ENCODE data around the gene CAV1.

CAV1 gene

DNA sequence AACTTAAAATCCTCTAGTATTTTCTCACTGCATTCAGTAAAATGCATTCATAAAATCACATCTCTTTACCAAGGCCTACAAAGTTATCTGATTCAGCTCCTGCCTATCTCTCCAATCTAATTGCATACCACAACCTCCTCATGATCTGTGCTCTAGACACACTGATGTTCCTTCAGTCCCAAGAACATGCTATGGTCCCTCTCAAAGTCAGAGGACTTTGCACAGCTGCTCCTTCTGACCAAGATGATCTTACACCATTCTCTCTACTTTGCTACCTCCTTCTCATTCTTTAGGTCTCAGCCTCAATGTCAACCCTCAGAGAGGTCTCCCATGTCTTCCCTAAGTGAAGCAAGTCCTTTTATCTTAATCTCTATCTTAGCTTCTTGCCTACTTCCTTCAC is 45.5 kb downstream of the CAV1 start:
- Mint-ChIP-seq H3K36me3 (ENCODE audit: low read depth) (no peaks in the 10 kb centered on the region), H3K27ac (no peak overlapping the region), H3K4me3 (no peak overlapping the region), H3K4me1 (ENCODE audit: low read depth) (no peaks in the 10 kb centered on the region), H3K27me3 (peaks cover 21% of the 10 kb centered on the region), H3K9me3 (no peaks in the 10 kb centered on the region)
- no peak for DNase-seq

DNA sequence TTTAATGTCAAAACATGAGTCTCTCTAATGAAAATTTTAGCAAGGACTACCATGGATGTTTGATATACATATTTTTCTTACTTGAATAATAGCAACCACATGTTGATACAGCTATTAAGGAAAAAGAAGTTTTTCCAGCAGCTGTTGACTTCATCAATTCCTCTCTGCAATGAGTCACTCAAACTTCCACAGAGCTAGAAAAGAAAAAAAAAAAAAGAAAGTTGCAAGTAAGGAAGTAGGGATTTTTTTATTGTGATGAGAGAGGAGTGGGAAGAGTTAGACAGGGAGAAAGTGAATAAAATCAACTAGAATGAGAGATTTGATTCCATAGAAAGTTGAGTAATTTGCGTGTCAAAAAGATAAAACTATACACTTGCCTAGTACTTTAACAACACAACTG is 46.2 kb downstream of the CAV1 start:
- Mint-ChIP-seq H3K27ac (no peak overlapping the region), H3K4me1 (ENCODE audit: low read depth) (no peaks in the 10 kb centered on the region), H3K27me3 (peaks cover 21% of the 10 kb centered on the region), H3K4me3 (no peak overlapping the region), H3K36me3 (ENCODE audit: low read depth) (no peaks in the 10 kb centered on the region), H3K9me3 (no peaks in the 10 kb centered on the region)
- no peak for DNase-seq

DNA sequence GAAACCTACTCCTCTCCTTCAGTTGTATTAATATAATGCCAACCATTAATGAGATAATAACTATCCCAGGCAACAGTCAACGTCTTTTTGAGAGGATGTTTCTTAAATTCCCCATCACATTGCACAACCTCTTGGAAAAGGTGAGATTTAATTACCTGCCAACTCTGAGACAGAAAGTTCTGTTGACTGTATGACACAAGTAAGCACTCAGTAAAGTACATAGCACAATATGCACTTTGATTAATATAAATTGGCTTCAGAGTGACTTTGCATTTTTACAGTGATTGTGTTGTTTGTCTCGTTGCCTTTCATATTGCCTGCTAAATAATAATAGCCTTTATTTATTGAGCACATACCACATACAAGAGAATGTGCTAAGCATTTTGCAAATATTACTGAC is 46.7 kb downstream of the CAV1 start:
- no peaks in the 10 kb centered on the region for H3K9me3 Mint-ChIP-seq
- no peak overlapping the region for H3K4me3 Mint-ChIP-seq
- H3K27me3 Mint-ChIP-seq: peaks cover 21% of the 10 kb centered on the region
- H3K4me1 Mint-ChIP-seq (ENCODE audit: low read depth): peaks cover 3% of the 10 kb centered on the region
- no peaks in the 10 kb centered on the region for H3K36me3 Mint-ChIP-seq (ENCODE audit: low read depth)
- no peak overlapping the region for H3K27ac Mint-ChIP-seq
- no peak for DNase-seq

DNA sequence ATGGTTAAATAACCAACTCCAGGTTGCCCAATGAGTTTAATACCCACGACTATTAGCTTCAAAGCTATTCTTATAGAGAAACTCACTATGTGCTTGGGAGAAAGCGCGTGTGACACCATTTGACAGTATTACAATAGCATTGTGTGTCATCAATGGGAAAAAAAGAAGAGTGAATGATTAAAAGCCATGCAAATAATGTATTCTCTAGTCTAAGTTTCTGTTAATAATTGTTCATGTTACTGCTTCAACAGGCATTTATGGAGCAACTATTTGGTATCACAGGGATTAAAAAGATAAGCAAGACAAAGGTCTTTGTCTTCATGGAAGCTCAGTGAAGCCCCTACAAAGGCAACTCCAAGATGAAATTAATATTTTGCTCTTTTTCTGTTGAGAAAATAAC is 47.2 kb downstream of the CAV1 start:
- H3K9me3 Mint-ChIP-seq: no peaks in the 10 kb centered on the region
- no peaks in the 10 kb centered on the region for H3K36me3 Mint-ChIP-seq (ENCODE audit: low read depth)
- peaks cover 8% of the 10 kb centered on the region for H3K4me1 Mint-ChIP-seq (ENCODE audit: low read depth)
- no peak overlapping the region for H3K4me3 Mint-ChIP-seq
- H3K27ac Mint-ChIP-seq: no peak overlapping the region
- H3K27me3 Mint-ChIP-seq: peaks cover 21% of the 10 kb centered on the region
- DNase-seq: no peak

DNA sequence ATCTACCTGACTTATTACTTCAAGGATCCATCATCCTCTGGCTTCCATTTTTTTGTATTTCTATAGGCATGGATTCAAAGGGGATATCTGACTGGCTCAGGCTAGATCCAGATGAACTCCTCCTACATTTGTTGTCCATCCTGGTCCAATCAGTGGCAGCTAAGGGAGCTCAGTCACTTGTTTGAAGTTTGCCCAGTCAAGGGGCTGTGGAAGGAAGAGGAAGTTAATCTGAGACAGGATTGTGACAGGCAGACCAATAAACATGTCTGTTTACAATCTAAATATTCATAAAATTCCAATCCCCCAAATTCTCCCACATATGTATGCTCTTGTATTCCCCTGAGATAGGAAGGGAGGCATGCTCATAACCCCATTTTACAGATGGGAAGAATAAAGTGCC is 48.7 kb downstream of the CAV1 start:
- peaks cover 15% of the 10 kb centered on the region for H3K27me3 Mint-ChIP-seq
- peaks cover 17% of the 10 kb centered on the region for H3K4me1 Mint-ChIP-seq (ENCODE audit: low read depth)
- no peaks in the 10 kb centered on the region for H3K9me3 Mint-ChIP-seq
- H3K27ac Mint-ChIP-seq: no peak overlapping the region
- H3K4me3 Mint-ChIP-seq: no peak overlapping the region
- no peak for DNase-seq
- no peaks in the 10 kb centered on the region for H3K36me3 Mint-ChIP-seq (ENCODE audit: low read depth)

DNA sequence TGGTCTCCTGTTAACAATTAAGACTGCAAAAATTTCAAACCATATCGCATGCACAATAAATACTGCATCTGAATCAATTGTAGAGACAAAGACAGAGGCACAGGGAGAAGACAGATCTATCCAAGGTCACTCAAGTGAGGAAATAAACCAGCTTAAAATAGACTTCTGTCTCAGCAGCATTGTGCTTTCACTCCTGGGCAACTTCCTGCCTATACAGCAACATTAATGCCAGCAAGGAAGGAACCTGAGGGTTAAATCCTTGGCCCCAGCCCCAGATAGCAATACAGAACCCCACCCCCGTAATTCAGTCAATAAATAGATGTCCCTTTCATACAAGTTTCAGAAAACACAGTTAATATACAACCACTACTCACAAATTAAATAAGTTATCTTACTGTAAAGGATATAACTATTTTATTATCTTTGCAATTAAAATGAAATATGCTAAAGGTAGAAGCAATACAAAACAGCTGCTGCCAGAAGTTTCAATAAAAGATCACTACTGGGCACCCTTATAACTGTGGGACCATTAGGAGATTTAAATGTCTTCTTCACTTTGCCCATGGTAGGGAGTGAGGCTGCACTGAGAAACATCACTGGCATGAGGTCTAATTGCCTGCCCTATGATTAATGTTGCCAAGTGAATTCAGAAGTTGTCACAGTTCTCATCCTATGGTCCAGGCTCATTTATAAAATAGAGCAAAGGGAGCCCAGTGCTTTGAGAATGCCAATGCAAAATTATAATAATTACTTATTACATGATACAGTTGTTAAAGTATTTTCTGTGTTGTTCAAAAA is 49.4 kb downstream of the CAV1 start:
- H3K4me1 Mint-ChIP-seq (ENCODE audit: low read depth): peaks cover 17% of the 10 kb centered on the region
- no peaks in the 10 kb centered on the region for H3K36me3 Mint-ChIP-seq (ENCODE audit: low read depth)
- no peak for DNase-seq
- H3K4me3 Mint-ChIP-seq: no peak overlapping the region
- no peak overlapping the region for H3K27ac Mint-ChIP-seq
- H3K9me3 Mint-ChIP-seq: no peaks in the 10 kb centered on the region
- H3K27me3 Mint-ChIP-seq: peaks cover 15% of the 10 kb centered on the region

DNA sequence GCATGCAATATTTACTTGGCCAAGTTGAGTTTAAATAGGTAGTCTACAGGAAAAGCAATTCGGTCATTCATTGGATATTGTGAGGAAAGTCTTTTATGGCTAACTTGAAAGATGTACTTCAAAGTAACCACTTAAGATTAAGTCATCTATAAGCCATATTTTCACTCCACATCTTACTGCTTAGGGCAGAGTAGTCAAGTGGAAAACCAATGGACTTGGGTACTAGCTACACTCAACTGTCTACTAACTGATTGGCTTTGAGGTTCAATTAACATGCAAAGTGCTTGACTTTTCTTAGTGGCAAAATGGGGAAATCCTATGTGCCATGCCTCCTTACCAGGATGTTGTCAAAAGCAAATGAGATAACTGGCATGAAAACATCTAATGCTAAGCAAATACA is 51.0 kb downstream of the CAV1 start:
- DNase-seq: no peak
- no peak overlapping the region for H3K4me3 Mint-ChIP-seq
- H3K27me3 Mint-ChIP-seq: peaks cover 5% of the 10 kb centered on the region
- H3K9me3 Mint-ChIP-seq: no peaks in the 10 kb centered on the region
- H3K27ac Mint-ChIP-seq: no peak overlapping the region
- no peaks in the 10 kb centered on the region for H3K36me3 Mint-ChIP-seq (ENCODE audit: low read depth)
- H3K4me1 Mint-ChIP-seq (ENCODE audit: low read depth): peaks cover 17% of the 10 kb centered on the region

DNA sequence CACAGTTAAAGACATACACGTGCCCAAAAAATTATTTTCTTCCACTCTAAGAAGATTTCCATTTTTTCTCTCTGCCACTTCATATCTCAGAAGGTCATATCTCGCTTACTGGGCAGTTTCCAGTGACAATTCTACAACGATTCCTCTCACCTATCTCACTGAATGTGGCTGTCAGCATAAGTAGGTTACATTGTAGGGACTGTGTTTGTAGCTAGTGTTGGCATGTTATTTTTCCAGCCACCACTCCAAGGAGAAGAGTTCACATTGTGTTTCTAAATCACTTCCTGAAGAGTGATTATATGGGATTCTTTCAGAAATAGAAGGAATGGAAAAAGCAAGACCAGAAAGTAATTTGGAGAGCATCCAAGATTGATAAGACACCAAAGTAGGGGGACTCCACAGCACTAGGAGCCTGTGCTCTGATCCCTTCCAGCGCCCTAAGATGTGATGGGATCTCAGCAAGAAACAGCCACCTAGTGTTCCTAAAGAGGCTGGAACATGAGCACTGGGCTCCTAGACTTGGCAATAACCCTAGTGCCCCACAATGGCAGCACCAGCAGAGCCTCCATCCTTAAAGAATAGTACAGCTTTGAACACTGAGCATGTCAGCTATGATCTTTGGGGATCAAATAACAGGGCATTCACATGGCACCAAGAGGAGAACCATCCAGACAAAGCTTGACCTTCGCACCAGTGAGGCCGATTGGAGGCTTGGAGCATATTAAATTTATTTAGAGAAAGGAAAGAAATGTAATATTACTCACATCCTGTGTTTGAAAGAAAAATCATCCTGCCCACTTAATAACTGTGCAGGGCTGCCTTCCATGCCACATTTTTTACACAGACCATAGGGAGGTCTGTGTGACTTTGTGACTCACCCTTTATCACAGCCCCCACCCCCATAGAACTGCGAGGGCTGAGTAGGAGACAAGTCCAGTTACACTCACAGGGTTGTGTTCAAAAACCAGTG is 51.8 kb downstream of the CAV1 start:
- Mint-ChIP-seq H3K4me1 (ENCODE audit: low read depth) (peaks cover 17% of the 10 kb centered on the region), H3K36me3 (ENCODE audit: low read depth) (no peaks in the 10 kb centered on the region), H3K4me3 (peak overlapping the region; percentile 14), H3K27ac (peak overlapping the region; percentile 86), H3K9me3 (no peaks in the 10 kb centered on the region), H3K27me3 (no peaks in the 10 kb centered on the region)
- DNase-seq: no peak

DNA sequence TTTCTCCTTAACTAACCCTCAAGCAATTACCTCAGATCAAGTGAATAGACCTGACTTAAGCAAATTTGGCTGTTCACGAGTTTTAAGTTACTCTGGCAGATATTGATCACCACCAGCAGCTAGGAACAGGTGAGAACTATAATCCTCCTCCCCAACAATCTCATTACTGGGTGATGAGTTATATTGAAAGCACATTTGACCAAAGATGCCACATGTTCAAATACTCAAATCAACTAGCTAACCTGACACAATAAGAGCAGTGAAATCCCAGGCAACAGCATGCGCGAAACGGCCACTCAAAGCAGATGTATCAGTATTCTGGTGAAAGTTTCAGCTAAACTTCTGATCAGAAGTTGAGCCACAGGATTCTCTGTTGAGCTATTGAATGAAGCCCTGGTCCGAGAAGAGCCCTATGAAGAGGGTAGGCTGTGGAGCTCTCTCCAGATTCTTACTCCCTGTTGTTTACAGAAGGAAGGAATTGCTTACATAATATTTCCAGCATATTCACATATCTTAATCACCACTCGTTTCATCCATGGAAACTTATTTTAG is 52.6 kb downstream of the CAV1 start:
- H3K27me3 Mint-ChIP-seq: no peaks in the 10 kb centered on the region
- no peaks in the 10 kb centered on the region for H3K9me3 Mint-ChIP-seq
- H3K4me3 Mint-ChIP-seq: peak overlapping the region; percentile 14
- H3K36me3 Mint-ChIP-seq (ENCODE audit: low read depth): no peaks in the 10 kb centered on the region
- peaks cover 17% of the 10 kb centered on the region for H3K4me1 Mint-ChIP-seq (ENCODE audit: low read depth)
- peak overlapping the region; percentile 86 for H3K27ac Mint-ChIP-seq
- no peak for DNase-seq

DNA sequence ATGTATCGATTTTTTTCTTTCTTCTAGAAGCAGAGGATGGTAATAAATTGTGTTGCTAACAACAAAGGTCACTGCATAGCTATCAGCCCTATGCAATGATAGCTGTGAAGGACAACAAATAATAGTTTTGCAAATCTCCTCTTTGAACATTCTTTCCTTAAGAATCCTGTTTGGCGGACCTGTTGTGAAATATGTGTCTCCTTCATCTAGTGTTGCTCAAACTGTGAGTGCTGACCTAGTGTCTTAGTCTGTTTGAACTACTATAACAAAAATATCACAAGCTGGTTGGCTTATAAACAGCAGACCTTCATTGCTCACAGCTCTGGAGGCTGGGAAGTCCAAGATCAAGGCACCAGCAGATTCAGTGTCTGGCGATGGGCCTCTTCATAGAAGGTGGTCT is 53.7 kb downstream of the CAV1 start:
- DNase-seq: no peak
- no peak overlapping the region for H3K27ac Mint-ChIP-seq
- H3K4me1 Mint-ChIP-seq (ENCODE audit: low read depth): peaks cover 29% of the 10 kb centered on the region
- no peaks in the 10 kb centered on the region for H3K9me3 Mint-ChIP-seq
- H3K36me3 Mint-ChIP-seq (ENCODE audit: low read depth): no peaks in the 10 kb centered on the region
- H3K27me3 Mint-ChIP-seq: no peaks in the 10 kb centered on the region
- no peak overlapping the region for H3K4me3 Mint-ChIP-seq

DNA sequence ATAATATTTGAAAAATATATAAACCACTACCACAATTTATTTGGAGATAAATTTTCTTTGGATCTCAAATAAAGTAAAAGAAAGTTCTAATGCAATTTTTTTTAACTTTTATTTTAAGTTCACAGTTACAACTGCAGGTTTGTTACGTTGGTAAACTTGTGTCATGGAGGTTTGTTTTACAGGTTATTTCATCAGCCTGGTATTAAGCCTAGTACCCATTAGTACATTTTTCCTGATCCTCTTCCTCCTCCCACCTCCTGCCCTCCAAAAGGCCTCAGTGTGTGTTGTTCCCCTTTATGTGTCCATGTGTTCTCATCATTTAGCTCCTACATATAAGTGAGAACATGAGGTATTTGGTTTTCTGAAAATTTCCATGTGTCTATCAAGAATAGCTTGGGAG is 54.5 kb downstream of the CAV1 start:
- Mint-ChIP-seq H3K4me1 (ENCODE audit: low read depth) (peaks cover 36% of the 10 kb centered on the region), H3K9me3 (no peaks in the 10 kb centered on the region), H3K4me3 (no peak overlapping the region), H3K27ac (no peak overlapping the region), H3K27me3 (no peaks in the 10 kb centered on the region), H3K36me3 (ENCODE audit: low read depth) (no peaks in the 10 kb centered on the region)
- DNase-seq: no peak

DNA sequence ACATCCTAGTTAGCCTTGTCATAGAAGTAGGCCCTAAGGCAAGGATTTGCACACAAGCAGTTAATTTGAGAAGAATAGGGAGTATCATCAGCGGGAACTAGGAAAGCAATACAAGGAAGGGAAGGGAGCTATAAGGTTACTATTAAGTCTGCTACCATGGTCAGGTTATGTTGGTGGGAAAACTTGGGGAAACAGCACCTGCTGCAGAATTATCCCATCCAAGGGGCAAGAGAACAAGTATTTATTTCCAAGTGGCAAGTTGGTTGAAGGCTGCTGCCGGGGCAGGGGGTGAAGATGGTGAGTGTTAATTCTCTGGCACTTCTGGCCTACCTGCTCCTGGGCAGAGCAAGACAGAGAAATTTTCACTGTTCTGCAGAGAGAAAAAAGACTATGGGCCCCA is 55.0 kb downstream of the CAV1 start:
- Mint-ChIP-seq H3K36me3 (ENCODE audit: low read depth) (no peaks in the 10 kb centered on the region), H3K4me3 (no peak overlapping the region), H3K27me3 (no peaks in the 10 kb centered on the region), H3K27ac (no peak overlapping the region), H3K9me3 (no peaks in the 10 kb centered on the region), H3K4me1 (ENCODE audit: low read depth) (peaks cover 36% of the 10 kb centered on the region)
- no peak for DNase-seq

DNA sequence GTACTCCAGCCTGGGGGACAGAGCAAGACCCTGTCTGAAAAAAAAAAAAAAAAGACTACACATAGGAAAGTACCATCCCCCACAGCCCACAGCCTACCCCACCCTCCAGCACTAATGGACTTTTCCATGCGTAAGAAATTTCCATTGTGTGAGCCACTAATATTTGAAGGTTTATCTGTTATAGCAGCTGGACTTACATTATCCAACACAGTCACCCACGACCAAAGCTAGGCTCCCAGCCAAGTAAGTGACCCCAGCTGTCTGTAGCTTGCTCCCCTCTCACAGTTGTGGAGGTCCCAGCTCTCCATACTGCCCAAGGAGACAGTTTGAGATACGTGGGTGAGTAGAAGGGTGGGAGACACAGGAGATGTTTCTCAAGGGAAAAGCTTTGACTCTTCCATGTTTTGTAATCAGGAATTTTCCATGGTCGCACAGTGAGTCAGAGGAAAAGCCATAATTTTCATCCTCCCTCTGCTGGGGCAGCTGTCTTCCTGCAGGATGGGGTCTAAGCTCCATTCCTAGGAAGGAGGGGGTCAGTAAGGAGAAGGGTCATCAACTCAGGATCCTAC is 57.4 kb downstream of the CAV1 start:
- no peak for DNase-seq
- no peak overlapping the region for H3K27ac Mint-ChIP-seq
- peaks cover 26% of the 10 kb centered on the region for H3K4me1 Mint-ChIP-seq (ENCODE audit: low read depth)
- no peak overlapping the region for H3K4me3 Mint-ChIP-seq
- no peaks in the 10 kb centered on the region for H3K9me3 Mint-ChIP-seq
- no peaks in the 10 kb centered on the region for H3K36me3 Mint-ChIP-seq (ENCODE audit: low read depth)
- H3K27me3 Mint-ChIP-seq: no peaks in the 10 kb centered on the region

DNA sequence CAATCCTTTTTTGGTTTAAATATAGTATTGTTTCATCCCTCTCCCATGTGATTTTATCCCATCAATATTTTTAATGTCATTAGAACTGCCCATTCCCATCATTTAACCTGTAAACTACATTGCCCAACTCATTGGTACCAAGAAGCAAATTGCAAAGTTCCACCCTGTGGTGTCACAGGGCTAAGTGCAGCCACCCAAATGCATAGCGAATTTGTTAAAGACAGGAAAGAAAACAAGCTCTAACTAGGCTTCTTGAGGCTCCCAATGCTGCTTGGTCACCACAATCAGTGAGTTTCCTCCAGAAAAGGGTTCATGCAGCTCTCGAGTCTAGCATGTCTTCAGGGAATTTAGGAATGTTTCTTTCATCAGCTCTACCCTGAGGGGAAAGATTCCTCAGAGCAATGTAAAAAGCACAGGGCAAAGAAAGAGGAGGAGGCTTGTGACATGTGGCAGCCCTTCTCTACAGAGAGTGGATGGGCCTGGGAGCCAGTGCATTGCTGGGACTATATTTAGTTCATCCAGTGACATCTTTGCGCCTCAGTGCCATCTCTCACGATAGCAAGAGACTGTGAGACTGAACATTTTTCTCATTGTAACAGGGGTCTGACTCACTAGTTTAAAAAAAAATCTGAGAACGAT is 58.1 kb downstream of the CAV1 start:
- no peaks in the 10 kb centered on the region for H3K27me3 Mint-ChIP-seq
- peak overlapping the region; percentile 36 for H3K4me3 Mint-ChIP-seq
- H3K4me1 Mint-ChIP-seq (ENCODE audit: low read depth): peaks cover 24% of the 10 kb centered on the region
- no peaks in the 10 kb centered on the region for H3K36me3 Mint-ChIP-seq (ENCODE audit: low read depth)
- peak overlapping the region; percentile 71 for H3K27ac Mint-ChIP-seq
- no peaks in the 10 kb centered on the region for H3K9me3 Mint-ChIP-seq
- no peak for DNase-seq
